ENCODE results near the gene DAB2. TPM values are rescaled to one million over a fixed set of nuclear protein-coding genes. Genes with fewer than 3 reads are reported as not detected.
"Not testable (repeated sequence)": the region's sequence is repeated elsewhere in the genome, so short reads cannot be mapped to it uniquely, and the experiment has no call there.

Gene DAB2
- total RNA-seq, 1 experiment from 2014 or later: 39.7 TPM

DNA sequence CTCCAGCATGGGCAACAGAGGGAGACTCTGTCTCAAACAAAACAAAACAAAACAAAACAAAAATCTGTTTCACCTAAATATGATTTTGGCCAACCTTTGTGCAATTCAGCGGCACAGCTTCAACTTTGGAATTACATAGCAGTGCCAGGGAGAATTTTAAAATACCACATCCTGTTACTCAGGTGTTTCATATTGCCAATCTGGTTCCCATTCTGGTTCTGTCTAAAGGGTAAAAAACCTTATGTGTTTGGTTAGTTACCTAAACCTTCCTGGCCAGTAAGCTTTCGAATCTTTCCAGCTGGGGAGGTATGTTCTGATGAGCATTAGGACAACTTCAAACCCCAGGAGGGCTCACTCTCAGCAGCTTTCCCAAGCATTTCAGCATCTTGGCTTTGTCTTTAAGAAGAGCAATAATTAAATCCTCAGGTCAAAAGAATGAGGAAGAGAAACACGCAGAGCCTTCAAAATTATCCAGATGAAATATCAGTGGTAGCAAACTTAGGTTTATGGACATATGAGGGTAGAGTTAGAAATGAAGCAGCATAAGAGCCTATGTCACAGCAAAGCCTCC is 2.7 kb downstream of the DAB2 start:
- DNase-seq (ENCODE audit: low read depth): no peak

- DNase-seq (ENCODE audit: low read depth): peak; percentile 88
Measured at GRCh38 chr5:39420482-39421145, 4.2 kb downstream of the DAB2 start.

GRCh38 chr5:39419796-39420195 is 5.0 kb downstream of the DAB2 start:
- no peak for DNase-seq (ENCODE audit: low read depth)

DNA sequence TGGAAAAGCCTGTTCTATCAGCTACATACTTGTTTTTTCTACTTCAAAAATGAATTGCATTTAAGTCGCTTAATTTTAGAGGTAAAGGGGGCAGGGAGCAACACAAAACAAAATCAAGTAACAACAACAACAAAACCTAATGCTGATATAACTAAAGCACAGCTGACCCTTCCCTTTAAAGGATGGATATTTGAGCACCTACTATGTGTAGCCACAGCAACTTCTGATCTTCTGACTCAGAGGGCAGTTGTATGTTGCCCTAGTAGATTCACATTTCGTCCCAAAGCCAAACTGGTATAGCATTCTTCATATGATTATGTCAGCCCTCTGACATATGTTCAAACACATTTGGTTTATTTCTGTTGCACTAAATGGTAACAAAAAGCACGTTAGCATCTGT is 6.8 kb downstream of the DAB2 start:
- no peak for DNase-seq (ENCODE audit: low read depth)

- DNase-seq (ENCODE audit: low read depth): no peak
Measured at GRCh38 chr5:39415201-39415600, 9.6 kb downstream of the DAB2 start.

- no peak for DNase-seq (ENCODE audit: low read depth)
Measured at GRCh38 chr5:39414426-39414825, 10.4 kb downstream of the DAB2 start.

DNA sequence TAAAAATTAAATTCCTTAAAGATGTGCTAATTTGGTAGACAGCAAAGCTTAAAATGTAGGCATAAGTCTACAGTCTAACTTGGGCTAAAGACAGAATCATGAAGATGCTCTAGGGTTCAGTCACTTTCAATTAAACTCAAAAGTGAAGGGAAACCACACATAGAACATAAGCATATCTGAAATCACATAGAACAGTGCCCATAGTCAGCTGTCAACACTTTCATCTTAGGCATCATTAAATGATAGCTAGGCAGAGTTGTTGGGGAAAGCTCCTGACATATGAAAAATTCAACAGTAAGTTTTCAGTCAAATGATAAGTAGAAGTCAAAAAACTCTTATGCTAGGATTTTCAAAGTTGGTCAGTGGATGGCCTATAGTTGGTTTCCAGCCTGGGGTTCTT is 11.0 kb downstream of the DAB2 start:
- DNase-seq (ENCODE audit: low read depth): no peak

DNA sequence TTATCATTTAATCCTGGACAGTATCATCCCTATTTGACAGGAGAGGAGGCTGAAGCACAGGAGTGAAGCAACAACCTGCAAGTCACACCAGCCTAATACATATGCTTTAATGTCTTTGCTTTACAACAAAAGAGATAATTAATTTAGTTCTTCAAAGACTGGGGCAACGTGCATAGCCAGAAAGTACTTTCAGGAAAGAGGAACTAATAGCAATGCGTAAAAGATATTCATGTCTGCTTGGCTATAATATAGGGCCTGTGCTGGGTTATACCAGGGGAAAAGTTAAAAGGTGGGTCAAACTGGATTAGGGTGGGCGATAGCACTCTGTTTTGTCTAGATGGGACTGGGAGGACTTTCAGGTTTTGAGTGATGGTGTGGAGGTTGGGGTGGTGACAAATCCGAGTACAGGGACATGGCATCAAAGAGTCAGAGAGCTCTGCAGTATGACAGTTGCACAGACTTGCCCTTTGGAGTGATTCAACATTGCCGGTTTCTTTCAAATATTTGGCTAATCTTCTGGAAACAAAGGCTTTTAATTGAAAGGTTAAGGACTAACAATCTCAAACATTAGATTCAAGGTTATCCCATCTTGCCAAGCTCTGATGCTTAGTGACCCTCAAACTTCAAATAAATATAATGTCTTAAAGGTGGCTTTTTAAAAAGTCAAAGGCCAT is 11.9 kb downstream of the DAB2 start:
- DNase-seq (ENCODE audit: low read depth): no peak

GRCh38 chr5:39411985-39412384 is 12.8 kb downstream of the DAB2 start:
- DNase-seq (ENCODE audit: low read depth): no peak

GRCh38 chr5:39411061-39411460 is 13.7 kb downstream of the DAB2 start:
- DNase-seq (ENCODE audit: low read depth): peak; percentile 83

DNA sequence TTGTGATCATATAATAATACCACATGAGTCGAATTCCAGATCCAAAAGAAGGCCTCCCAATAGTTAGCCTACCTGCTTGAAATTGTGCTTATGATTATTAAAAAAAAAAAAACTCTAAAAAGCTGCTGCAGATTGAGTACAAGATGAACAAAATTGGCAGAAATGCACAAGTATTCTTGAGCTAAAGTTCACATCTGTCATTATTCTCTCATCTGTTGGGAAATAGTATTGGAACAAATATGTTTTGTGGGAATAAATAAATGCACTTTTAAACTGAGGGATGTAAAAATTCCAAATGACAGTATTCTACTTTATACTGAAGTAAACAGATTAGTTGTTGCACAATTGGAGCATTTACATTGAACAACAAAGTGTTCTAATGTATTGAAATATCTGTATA is 15.7 kb downstream of the DAB2 start:
- no peak for DNase-seq (ENCODE audit: low read depth)

DNA sequence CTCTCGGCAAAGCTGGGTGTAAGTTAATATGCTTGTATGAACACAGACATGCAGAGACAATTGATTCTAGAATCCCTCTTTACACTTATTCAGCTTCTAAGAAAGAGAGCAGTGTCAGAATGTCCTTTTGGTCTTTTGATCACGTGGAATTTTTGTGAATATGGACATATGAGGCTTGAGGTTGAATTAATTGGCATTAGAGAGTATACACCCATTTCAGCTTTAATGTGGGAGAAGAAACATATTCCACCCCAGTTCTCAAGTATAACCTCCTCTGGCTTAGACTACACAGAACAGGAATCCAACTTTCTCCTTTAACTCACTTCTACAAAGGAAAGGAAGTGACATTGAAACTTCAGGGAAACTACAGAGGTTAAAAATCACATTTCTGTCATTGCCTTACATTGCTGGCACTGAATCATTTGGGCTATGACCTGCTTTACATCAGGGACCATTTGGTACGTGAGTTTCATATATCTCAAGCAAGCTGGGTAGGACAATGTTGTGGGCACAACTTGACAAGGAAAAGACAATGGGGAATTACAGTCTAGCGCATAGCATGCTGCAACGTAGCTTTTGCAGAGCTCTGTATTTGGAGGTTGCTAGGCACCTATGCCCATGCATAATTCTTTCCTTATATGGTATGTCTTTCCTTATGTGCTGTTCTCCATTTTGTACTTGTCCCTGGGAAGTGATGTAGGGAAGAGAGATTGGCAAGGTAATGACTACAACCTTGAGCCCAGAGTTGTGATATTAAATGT is 19.5 kb downstream of the DAB2 start:
- DNase-seq (ENCODE audit: low read depth): no peak

GRCh38 chr5:39403761-39404160 is 21.0 kb downstream of the DAB2 start:
- not testable (repeated sequence) for DNase-seq (ENCODE audit: low read depth)

DNA sequence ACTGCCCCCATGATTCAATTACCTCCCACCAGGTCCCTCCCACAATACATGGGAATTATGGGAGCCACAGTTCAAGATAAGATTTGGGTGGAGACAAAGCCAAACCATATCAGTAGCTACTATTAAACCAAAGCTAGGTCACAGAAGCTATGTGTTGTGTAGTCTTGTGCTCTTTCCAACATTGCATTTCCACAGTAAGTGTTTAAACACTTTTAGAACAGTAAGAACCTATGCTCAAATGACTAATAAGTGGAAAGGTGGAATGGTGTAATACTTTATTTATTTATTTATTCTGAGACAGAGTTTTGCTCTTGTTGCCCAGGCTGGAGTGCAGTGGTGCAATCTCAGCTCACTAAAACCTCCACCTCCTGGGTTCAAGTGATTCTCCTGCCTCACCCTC is 22.6 kb downstream of the DAB2 start:
- DNase-seq (ENCODE audit: low read depth): not testable (repeated sequence)

DNA sequence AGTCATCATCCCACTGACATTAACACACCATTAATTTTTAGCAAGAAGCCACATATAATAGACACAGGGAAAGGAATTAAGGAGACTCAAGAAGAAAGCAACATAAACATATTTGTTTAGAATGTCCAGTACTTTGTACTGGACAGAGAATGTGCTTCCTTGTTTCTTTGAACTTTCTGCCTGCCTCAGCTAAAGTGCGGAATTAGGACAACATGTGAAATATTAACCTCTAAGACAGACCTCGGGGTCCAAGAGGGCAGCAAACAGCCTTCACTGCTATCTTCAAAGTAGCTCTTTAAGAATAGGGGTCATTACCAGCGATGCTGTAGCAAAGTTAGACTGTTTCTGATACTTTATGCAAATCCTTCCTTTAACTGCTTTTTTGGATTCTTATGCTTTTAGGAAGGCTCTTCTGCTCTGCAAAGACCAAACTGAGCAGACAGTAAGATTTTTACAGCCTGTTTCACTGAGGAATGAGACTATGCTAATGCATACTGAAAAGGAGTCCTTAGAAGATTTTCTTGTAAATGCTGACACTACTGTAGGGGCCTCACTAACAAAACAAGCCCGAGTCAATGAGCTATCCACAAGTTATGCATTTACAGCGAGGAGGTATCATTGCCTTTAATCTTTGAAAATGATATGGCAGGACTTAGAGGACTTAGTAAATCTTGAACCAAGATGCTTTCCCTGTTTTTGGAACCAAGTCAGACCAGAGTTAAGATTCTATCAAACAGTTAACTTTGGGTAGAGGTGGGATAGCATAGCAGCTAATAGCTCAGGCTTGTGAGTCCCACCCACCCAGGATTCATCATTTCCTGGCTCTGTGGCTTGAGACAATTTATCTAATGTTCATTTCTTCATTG is 23.8 kb downstream of the DAB2 start:
- peak; percentile 23 for DNase-seq (ENCODE audit: low read depth)

DNA sequence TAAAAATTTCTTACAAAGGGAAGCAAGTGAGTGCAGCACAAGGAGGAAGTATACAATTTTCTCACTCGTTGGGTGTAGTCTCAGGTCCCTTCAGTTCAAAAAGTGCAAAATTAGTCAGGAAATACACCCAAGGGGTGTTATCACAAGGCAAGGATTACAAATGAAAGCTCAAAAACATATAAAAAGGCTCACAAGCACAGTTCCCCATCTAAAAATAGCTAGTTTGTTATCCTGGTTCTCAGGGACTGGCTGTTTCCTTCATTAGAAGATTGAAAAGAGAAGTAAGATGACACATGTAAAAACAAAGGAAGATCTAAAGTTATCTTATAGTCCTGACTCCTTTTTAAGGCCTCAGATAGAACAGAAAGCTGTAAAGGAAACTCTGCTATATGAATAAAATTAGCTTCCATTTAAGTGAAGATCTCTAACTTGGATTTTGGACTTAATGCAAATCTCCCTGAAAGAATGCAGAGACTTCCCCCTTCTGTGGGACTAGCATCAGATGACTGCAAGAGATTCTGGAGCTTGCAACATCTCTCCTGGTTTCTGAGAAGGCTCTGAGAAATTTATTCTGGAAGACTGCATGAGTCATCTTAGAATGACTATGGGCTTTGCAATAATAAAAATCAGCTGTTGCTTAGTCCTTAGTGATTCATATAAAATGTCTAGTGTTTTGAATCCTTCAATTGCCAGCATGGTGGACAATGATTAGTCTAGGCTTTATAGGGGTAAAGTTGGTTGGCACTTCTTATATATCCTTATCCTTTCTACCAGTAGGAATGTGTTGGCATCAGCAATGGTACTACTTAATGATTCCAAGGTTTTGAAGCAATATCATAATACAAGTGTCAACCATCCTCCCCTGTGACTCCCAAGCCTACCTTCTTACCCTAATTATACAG is 25.4 kb downstream of the DAB2 start:
- DNase-seq (ENCODE audit: low read depth): peak; percentile 98

- no peak for DNase-seq (ENCODE audit: low read depth)
Measured at GRCh38 chr5:39396843-39397242, 27.9 kb downstream of the DAB2 start.

- DNase-seq (ENCODE audit: low read depth): peak; percentile 14
Measured at GRCh38 chr5:39395521-39395920, 29.3 kb downstream of the DAB2 start.

- DNase-seq (ENCODE audit: low read depth): peak; percentile 77
Measured at GRCh38 chr5:39394946-39395345, 29.8 kb downstream of the DAB2 start.

DNA sequence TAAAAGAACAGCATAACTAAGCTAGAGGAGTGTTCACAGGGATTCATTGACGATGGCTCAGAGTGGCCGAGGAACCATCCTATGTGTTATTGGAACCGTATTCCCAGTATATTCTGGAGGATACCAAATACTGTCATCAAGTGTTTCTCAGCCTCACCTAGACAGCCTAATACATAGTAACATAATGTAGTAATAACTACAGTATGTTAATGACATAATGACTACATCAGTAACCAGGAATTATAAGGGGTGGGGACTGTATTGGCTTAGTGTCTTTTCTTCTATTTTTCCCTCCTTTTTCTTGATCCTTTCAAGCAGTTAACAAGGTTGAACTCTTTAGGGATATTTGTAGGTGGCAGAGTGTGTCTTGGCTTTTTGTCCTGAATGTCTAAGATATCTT is 33.8 kb downstream of the DAB2 start:
- DNase-seq (ENCODE audit: low read depth): no peak

Data from LHCN-M2 (cell line).